ENCODE measurements around the gene MRGPRD.

Gene MRGPRD

GRCh38 chr11:68980776-68981065, at the start of gene MRGPRD:
MRGPRD (minus strand) TSS chr11:68980986; CDS start chr11:68980986, 0 bp downstream.
- DNase-seq = no peak

- DNase-seq = no peak
These were observed 49.5 kb upstream of the MRGPRD start for GRCh38 chr11:69030301-69030700.

- no peak for DNase-seq
These were observed 47.1 kb upstream of the MRGPRD start for GRCh38 chr11:69027704-69028372.

GRCh38 chr11:69024509-69024908, 43.7 kb upstream of the MRGPRD start:
- DNase-seq = no peak

- DNase-seq = no peak
These were observed 41.5 kb upstream of the MRGPRD start for GRCh38 chr11:69022260-69022659.

- no peak for DNase-seq
These were observed 38.1 kb upstream of the MRGPRD start for GRCh38 chr11:69018924-69019323.

- no peak for DNase-seq
These were observed 37.2 kb upstream of the MRGPRD start for GRCh38 chr11:69017951-69018350.

- DNase-seq = no peak
These were observed 34.2 kb upstream of the MRGPRD start for GRCh38 chr11:69014898-69015549.

GRCh38 chr11:69014084-69014851, 33.5 kb upstream of the MRGPRD start:
- DNase-seq = no peak

- DNase-seq = peak; percentile 20
These were observed 32.5 kb upstream of the MRGPRD start, which contains the start of gene MRGPRF for GRCh38 chr11:69013009-69013951. MRGPRF (minus strand) TSS chr11:69013246; CDS start chr11:69009901, 3,345 bp downstream.

GRCh38 chr11:69012092-69013008, 31.6 kb upstream of the MRGPRD start:
- DNase-seq = no peak

GRCh38 chr11:69011624-69012091, 30.9 kb upstream of the MRGPRD start:
- DNase-seq = no peak

GRCh38 chr11:69010964-69011623, 30.3 kb upstream of the MRGPRD start:
- DNase-seq = peak; percentile 72

GRCh38 chr11:69010361-69010891, 29.6 kb upstream of the MRGPRD start:
- DNase-seq = no peak

GRCh38 chr11:69009441-69010211, 28.8 kb upstream of the MRGPRD start:
- no peak for DNase-seq

- peak; percentile 42 for DNase-seq
These were observed 28.1 kb upstream of the MRGPRD start for GRCh38 chr11:69008737-69009440.

GRCh38 chr11:69007975-69008381, 27.2 kb upstream of the MRGPRD start:
- DNase-seq = no peak

- DNase-seq = no peak
These were observed 26.0 kb upstream of the MRGPRD start for GRCh38 chr11:69006816-69007215.
